HG03342 (cell line): ENCODE results near the gene STAMBPL1.

ENCODE experiments used
- ATAC-seq: cut with Tn5 transposase; IDR thresholded peaks from one replicate; pipeline ENCODE4 v1.9.1; 2021; ENCODE audit warnings: mild to moderate bottlenecking, moderate library complexity; ENCODE audit not compliant: unreplicated experiment

Gene STAMBPL1

GRCh38 chr10:88946965-88947590 lies 67.0 kb downstream of the STAMBPL1 start:
- no peak for ATAC-seq

- ATAC-seq, result no peak
Observed at GRCh38 chr10:88949051-88949450, 69.0 kb downstream of the STAMBPL1 start.

GRCh38 chr10:88949912-88950837 lies 70.1 kb downstream of the STAMBPL1 start:
- ATAC-seq, result no peak

GRCh38 chr10:88952647-88953111 lies 72.6 kb downstream of the STAMBPL1 start, which contains the start of gene ACTA2:
Gene ACTA2, minus strand, starts transcription at chr10:88952773. Its CDS starts 3,843 bp downstream, at chr10:88948930.
- no peak for ATAC-seq

GRCh38 chr10:88953662-88954061 lies 73.6 kb downstream of the STAMBPL1 start:
- no peak for ATAC-seq

GRCh38 chr10:88954458-88955083 lies 74.5 kb downstream of the STAMBPL1 start:
- no peak for ATAC-seq

- ATAC-seq, result no peak
Observed at GRCh38 chr10:88957381-88957780, 77.3 kb downstream of the STAMBPL1 start.

GRCh38 chr10:88958721-88959120 lies 78.7 kb downstream of the STAMBPL1 start:
- ATAC-seq, result no peak

GRCh38 chr10:88960802-88961201 lies 80.8 kb downstream of the STAMBPL1 start:
- ATAC-seq, result no peak

- ATAC-seq, result no peak
Observed at GRCh38 chr10:88961266-88961665, 81.2 kb downstream of the STAMBPL1 start.

- ATAC-seq, result no peak
Observed at GRCh38 chr10:88962336-88962735, 82.3 kb downstream of the STAMBPL1 start.

- no peak for ATAC-seq
Observed at GRCh38 chr10:88963318-88963717, 83.3 kb downstream of the STAMBPL1 start.

- ATAC-seq, result no peak
Observed at GRCh38 chr10:88964360-88964759, 84.3 kb downstream of the STAMBPL1 start.

- ATAC-seq, result no peak
Observed at GRCh38 chr10:88964869-88965415, 84.9 kb downstream of the STAMBPL1 start.

- no peak for ATAC-seq
Observed at GRCh38 chr10:88966797-88967196, 86.8 kb downstream of the STAMBPL1 start.

GRCh38 chr10:88968391-88968790 lies 88.3 kb downstream of the STAMBPL1 start:
- ATAC-seq, result no peak

GRCh38 chr10:88971221-88972061 lies 91.4 kb downstream of the STAMBPL1 start:
- no peak for ATAC-seq
